HG02678 (cell line): ENCODE results near the gene DNAJA3.
"Not testable (repeated sequence)": the region's sequence is repeated elsewhere in the genome, so short reads cannot be mapped to it uniquely, and the experiment has no call there.

Experiments used
- ATAC-seq: cut with Tn5 transposase; IDR thresholded peaks from one replicate; pipeline ENCODE4 v1.9.1; 2021; ENCODE audit warnings: mild to moderate bottlenecking, moderate library complexity; ENCODE audit not compliant: unreplicated experiment

DNAJA3 gene

GRCh38 chr16:4386951-4387565 lies 38.6 kb upstream of the DNAJA3 start:
- ATAC-seq: no peak

DNA sequence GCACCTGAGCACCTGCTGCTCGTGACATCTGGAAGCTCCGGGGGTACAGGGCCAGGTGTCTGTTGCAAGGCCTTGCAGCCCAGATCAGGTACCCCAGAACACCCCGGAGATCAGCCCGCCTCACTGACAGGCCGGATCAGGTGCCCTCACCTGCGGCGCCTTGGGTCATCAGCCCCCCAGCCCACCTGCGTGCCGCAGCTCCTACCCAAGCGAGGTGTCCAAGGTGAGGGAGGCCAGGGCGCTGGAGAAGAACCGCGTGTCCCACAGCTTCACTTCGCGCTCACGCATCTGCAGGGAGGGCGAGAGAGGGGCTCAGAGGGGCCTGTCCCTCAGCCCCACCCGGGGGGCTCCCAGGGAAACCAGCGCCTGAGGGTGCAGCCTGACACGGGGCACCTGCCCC lies 37.9 kb upstream of the DNAJA3 start:
- no peak for ATAC-seq

- no peak for ATAC-seq
These were observed 37.2 kb upstream of the DNAJA3 start for GRCh38 chr16:4388271-4389021.

GRCh38 chr16:4389051-4389955 lies 36.4 kb upstream of the DNAJA3 start:
- ATAC-seq: no peak

DNA sequence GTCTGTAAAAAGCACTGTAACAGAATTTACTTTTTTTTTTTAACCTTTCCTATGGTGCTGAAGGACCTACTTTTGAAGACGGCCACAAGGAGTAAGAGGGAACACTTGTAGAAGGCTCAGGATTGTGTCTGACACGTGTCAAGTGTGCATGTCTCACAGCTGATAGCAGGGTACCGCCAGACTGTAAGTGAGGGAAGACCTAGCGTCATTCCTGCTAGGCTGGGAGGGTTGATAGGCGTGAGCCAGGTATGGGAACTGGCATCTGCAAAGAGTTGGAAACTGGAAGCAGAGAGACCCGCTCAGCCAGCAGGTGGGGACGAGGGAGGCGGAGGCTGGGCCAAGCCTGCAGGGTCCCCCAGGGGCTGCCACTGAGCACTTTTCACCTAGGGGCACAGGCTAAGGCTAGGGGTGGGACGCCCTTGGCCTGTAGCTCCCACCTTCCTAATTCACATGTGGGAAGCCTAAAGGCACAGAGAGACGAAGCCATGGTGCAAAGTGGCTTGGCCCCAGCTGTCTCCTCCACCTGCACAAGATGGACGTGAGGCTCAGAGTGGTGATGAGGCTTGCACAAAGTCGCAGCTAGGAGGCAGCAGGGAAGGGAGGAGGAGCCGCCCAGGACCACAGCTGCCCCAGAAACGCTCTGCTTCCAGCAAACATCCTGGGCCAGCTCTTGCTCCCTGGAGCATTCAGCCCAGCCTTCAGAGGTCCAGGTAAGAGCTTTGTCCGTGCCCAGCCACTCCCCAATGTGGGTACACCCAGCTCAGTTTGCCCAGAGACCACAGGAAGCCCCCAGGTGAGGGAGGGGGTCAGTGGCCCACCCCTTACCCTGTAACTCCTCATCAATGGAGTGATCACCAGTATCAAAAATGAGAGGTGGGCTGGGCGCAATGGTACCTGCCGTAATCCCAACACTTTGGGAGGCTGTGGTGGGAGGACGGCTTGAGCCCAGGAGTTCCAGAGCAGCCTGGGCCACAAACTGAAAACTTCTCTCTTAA lies 35.1 kb upstream of the DNAJA3 start:
- no peak for ATAC-seq

- ATAC-seq: no peak
These were observed 33.9 kb upstream of the DNAJA3 start for GRCh38 chr16:4391631-4392381.

GRCh38 chr16:4392382-4393239 lies 33.1 kb upstream of the DNAJA3 start:
- ATAC-seq: no peak

- ATAC-seq: no peak
These were observed 32.4 kb upstream of the DNAJA3 start for GRCh38 chr16:4393240-4393600.

- ATAC-seq: not testable (repeated sequence)
These were observed 31.8 kb upstream of the DNAJA3 start for GRCh38 chr16:4393850-4394249.

- no peak for ATAC-seq
These were observed 30.5 kb upstream of the DNAJA3 start for GRCh38 chr16:4395055-4395726.

DNA sequence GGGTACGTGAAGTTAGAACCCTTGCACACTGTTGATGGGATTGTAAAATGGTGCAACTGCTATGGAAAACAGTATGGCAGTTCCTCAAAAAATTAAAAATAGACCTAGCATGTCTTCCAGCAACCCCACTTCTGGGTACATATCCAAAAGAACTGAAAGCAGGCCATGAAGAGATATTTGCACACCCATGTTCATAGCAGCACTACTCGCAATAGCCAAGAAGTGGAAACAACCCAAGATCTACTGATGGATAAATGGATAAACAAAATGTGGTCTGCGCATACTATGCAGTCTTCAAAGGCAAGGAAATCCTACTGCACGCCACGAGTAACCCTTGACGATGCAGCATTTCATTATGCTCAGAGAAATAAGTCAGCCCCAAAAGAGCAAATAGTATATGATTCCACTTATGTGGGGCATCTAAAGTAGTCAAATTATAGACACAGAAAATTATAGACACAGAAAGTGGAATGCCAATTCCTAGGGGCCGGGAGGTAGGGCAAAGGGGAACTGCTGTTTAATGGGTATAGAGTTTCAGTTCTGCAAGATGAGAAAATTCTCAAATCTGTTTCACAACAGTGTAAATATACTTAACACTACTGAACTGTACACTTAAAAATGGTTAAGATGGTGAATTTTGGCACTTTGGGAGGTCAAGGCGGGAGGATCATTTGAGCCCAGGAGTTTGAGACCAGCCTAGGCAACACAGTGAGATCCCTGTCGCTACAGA lies 26.5 kb upstream of the DNAJA3 start:
- ATAC-seq: no peak

GRCh38 chr16:4401094-4401501 lies 24.6 kb upstream of the DNAJA3 start:
- no peak for ATAC-seq

GRCh38 chr16:4401510-4401909 lies 24.2 kb upstream of the DNAJA3 start:
- no peak for ATAC-seq

DNA sequence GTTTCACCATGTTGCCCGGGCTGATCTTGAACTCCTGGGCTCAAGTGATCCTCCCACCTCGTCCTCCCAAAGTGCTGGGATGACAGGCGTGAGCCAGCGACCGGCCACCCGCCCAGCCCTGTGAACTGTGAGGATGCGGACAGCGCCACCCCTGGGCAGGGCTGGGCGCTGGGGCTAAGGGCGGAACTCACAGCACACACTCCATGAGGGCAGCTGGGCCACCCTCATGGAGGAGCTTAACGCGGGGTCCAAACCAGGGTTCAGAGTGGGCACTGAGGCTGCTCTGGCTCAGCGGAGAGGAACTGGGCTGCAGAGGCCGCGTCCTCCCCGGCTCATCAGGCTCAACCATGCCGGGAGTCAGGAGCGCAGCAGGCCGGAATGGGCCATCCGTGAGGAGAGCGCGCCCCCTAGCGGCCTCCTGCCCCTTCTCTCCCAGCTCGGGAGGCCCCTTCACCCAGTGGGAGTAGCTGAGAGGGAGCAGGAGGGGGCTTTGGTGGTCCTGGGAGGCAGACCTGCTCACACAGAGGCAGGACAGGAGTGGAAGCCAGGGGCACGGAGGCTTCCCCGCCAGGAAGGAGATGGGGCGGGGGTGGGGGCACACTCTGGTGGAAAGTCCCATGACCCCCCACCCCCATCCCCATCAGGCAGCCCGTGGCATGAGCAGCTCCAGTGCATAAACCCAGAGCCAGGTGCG lies 23.1 kb upstream of the DNAJA3 start:
- ATAC-seq: peak; percentile 52

DNA sequence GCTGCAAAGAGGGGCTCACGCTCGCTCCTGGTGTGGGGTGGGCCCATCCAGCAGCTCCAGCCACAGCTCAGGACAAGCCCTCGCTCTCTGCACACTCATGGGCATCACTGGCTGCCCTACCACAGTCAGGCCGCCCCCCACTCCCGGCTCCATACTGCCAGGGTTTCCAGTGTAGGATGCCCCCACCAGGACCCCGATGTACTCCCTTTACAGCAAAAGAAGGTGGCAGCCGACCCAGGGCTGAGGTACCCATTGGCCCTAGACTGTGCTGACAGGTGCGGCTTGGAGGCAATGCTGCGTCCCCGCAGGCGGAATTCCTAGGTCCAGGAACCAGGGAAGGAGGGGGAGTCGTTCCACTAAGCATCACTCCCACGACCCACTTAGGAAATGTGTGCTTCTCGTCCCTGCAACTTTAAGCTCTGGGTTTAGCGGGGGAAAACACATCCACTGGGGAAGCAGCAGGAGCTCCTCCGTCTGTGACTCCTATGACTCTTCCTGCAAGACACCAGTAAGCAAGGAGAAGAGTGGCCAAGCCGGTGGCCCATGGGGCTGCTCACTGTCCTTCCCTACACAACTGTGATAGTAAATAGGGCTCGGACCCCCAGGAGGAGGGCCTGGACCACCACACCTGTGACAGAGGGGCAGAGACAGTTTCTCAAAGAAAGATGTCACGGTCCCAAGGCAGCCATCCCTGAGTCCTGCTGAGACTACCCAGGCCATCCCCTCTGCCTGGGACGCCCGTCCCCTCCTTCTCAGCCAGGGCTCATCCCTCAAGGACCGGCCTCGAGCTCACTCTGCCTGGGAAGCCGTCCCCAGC lies 22.3 kb upstream of the DNAJA3 start:
- ATAC-seq: no peak

DNA sequence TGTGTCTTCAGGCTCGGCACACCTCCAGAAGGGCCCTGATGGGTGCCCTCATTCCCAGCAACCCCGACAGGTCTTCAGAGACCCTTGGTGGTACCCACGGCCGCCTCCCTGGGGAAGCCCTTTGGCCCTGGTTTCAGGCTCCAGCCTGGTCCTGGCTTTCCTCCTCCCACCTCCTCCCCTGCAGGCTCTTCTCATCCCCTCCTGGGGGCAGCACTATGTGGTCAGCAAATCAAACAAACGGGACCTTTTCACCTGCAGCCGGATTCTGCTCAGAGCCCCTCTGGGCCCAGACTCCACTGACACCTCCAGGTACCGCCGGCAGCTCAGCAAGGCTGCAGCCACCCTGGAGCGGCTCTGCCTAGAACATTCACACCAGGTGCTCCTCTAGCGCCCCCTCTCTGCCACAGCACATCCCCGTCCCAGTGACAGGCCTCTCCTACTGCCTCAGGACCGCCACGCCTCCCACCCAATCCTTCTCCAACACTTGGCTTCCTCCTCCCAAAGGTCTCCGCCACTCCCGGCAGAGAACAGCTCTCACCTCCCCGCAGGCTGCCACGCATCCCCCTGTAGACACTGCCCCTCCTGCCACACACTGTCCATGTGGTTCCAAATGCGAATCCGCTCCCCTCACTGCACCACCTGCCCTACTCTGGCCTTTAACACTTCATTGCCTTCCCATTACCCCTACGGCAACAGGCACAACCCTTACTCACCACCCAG lies 21.3 kb upstream of the DNAJA3 start:
- ATAC-seq: no peak
